Smooth muscle cell (in vitro differentiated cells): Measurements from ENCODE around the gene ARL15. TPM values are rescaled to one million over a fixed set of nuclear protein-coding genes. Genes with fewer than 3 reads are reported as not detected.

Experiments used
- DNase-seq: peaks from one replicate; lab custom pipeline; 2025; ENCODE audit not compliant: unreplicated experiment; lab: John Stamatoyannopoulos, UW
- H2AFZ ChIP-seq: fragments of 200-600 bp; sonication (generic); 2 replicates; pipeline ENCODE4 v1.6.0; 2016; ENCODE audit warnings: antibody characterized with exemption, low read depth, mild to moderate bottlenecking
- H3F3A ChIP-seq: fragments of 200-600 bp; sonication (generic); 2 replicates; pipeline ENCODE4 v1.6.0; 2017; ENCODE audit warnings: antibody characterized with exemption, low read depth
- H3K27ac ChIP-seq: fragments of 200-600 bp; sonication (generic); 2 replicates; pipeline ENCODE4 v1.5.1; 2016; ENCODE audit warnings: low read depth, mild to moderate bottlenecking
- H3K27me3 ChIP-seq: fragments of 200-600 bp; sonication (generic); 2 replicates; pipeline ENCODE4 v1.6.1; 2016; ENCODE audit warnings: low read depth, mild to moderate bottlenecking
- H3K36me3 ChIP-seq: fragments of 200-600 bp; sonication (generic); 2 replicates; pipeline ENCODE4 v1.5.1; 2016; ENCODE audit warnings: low read depth
- H3K4me1 ChIP-seq: fragments of 200-600 bp; sonication (generic); 2 replicates; pipeline ENCODE4 v1.5.1; 2016; ENCODE audit warnings: low read depth
- H3K4me2 ChIP-seq: fragments of 200-600 bp; sonication (generic); 2 replicates; pipeline ENCODE4 v1.6.0; 2016; ENCODE audit warnings: mild to moderate bottlenecking
- H3K4me3 ChIP-seq: fragments of 200-600 bp; sonication (generic); 2 replicates; pipeline ENCODE4 v1.5.1; 2016; ENCODE audit warnings: mild to moderate bottlenecking
- H3K79me2 ChIP-seq: fragments of 200-600 bp; sonication (generic); 2 replicates; pipeline ENCODE4 v1.6.0; 2016; ENCODE audit warnings: low read depth, mild to moderate bottlenecking
- H3K9ac ChIP-seq: fragments of 200-600 bp; sonication (generic); 2 replicates; pipeline ENCODE4 v1.6.0; 2016; ENCODE audit warnings: low read depth
- H3K9me3 ChIP-seq: fragments of 200-600 bp; sonication (generic); replicated peaks from 2 replicates; pipeline ENCODE4 v1.5.1; 2016; ENCODE audit warnings: low read depth
- H4K20me1 ChIP-seq: fragments of 200-600 bp; sonication (generic); 2 replicates; pipeline ENCODE4 v1.6.0; 2016; ENCODE audit warnings: low read depth
- WGBS: methylation state at CpG from one replicate; pipeline ENCODE4 v1.1.7; 2016; ENCODE audit warnings: low lambda C conversion rate; 5-methylcytosine and 5-hydroxymethylcytosine counted together
- polyA plus RNA-seq: library from polyadenylated mRNA; unstranded; fragments of >200 nt; fragmentation: Nextera tagmentation; extraction: Ambion mirVana; gene quantifications from 2 replicates; pipeline ENCODE4 v1.2.1, GENCODE V29; 2016
- total RNA-seq: library from RNA; depleted of rRNA; stranded (reverse); fragments of >200 nt; gene quantifications from 2 replicates; pipeline ENCODE4 v1.2.3, GENCODE V29; 2014
- TF ChIP-seq, protein P1 (sequence below): fragments of 200-600 bp; sonication (generic); IDR thresholded peaks from 2 replicates; pipeline ENCODE4 v1.5.1; 2017; ENCODE audit warnings: borderline replicate concordance, mild to moderate bottlenecking, antibody characterized with exemption; ENCODE audit not compliant: insufficient read depth, poor library complexity, severe bottlenecking

The ARL15 gene
- total and polyA plus RNA-seq, 2 experiments from 2014 or later = 9.8 to 51.1 TPM

DNA sequence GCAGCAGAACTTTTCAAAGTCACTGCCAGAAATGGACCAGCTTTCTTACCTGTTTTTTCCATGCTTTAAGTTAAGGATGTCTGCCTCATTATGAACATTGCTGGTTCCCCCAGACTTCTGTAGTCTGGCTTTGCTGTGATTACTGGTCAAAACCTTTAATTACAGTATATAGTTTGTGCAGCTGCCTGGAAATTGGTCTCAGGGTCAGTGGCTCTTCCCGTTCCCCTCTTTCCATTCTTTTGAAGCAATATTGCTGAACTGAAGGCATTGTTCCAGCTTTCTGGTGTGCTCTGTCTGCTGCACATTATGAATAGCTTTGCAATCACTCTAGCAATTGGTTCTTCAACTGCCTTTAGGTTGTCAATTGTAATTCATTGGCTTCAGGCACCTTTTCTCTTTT is 206.5 kb downstream of the ARL15 start:
- WGBS = 62% methylated on average over 1 of the region's 1 CpG
- Histone ChIP-seq H3K9me3 (no peaks in the 10 kb centered on the region), H3K9ac (no peak overlapping the region), H3K36me3 (peaks cover 4% of the 10 kb centered on the region), H3K4me1 (peaks cover 9% of the 10 kb centered on the region), H2AFZ (no peak overlapping the region), H3K79me2 (no peaks in the 10 kb centered on the region), H3K27ac (no peak overlapping the region), H3K4me3 (no peak overlapping the region), H3F3A (no peaks in the 10 kb centered on the region), H3K4me2 (no peak overlapping the region), H4K20me1 (no peaks in the 10 kb centered on the region), H3K27me3 (no peaks in the 10 kb centered on the region)
- TF ChIP-seq, protein P1, sequence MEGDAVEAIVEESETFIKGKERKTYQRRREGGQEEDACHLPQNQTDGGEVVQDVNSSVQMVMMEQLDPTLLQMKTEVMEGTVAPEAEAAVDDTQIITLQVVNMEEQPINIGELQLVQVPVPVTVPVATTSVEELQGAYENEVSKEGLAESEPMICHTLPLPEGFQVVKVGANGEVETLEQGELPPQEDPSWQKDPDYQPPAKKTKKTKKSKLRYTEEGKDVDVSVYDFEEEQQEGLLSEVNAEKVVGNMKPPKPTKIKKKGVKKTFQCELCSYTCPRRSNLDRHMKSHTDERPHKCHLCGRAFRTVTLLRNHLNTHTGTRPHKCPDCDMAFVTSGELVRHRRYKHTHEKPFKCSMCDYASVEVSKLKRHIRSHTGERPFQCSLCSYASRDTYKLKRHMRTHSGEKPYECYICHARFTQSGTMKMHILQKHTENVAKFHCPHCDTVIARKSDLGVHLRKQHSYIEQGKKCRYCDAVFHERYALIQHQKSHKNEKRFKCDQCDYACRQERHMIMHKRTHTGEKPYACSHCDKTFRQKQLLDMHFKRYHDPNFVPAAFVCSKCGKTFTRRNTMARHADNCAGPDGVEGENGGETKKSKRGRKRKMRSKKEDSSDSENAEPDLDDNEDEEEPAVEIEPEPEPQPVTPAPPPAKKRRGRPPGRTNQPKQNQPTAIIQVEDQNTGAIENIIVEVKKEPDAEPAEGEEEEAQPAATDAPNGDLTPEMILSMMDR = no peak
- no peak for DNase-seq

DNA sequence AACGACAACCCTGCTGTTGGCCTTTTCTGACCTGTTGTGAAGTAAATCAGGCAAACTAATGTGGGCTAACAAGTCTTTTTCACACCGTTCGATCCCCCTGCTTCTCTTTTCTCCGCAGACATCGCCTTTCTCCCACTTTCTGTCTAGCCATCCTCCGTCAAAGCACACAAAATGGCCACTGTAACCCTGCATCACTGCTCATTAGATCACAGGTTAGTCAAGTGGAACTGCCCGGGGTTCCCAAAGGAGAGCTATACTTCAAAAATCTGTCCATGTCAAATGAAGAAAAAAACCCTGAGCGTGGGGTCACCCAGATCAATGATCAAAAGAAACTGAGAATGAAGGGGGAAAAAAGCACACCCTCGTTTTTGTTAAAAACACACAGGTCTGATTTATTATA is 212.1 kb downstream of the ARL15 start:
- Histone ChIP-seq H2AFZ (no peak overlapping the region), H3K9me3 (no peaks in the 10 kb centered on the region)
- WGBS = 90% methylated on average over 9 of the region's 9 CpGs

DNA sequence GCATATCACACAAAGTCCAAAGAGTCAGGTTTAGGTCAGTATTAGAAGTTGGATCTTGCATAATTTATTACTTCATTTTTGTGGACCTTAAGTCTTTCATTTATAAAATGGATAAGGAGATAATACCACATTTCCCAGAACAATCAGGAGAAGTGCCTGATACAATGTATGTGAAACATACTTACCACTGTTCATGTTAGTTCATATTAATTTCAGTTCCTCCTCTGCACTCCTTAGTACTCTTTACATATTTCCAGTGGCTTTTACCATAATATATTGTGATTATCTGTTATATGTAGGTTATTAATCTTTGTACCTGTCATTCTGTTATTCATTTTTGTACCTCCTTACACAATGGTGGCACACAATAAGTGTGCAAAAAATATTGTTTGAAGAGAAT is 214.4 kb downstream of the ARL15 start:
- no peaks in the 10 kb centered on the region for H3K9me3 ChIP-seq
- no peak overlapping the region for H2AFZ ChIP-seq
- H3K36me3 ChIP-seq = peaks cover 4% of the 10 kb centered on the region
- no peak for DNase-seq
- no peaks in the 10 kb centered on the region for H4K20me1 ChIP-seq
- H3K27ac ChIP-seq = no peak overlapping the region
- H3K9ac ChIP-seq = no peak overlapping the region
- H3K4me1 ChIP-seq = peaks cover 21% of the 10 kb centered on the region
- H3K4me2 ChIP-seq = no peak overlapping the region
- no peaks in the 10 kb centered on the region for H3F3A ChIP-seq
- no peak overlapping the region for H3K4me3 ChIP-seq
- H3K27me3 ChIP-seq = no peaks in the 10 kb centered on the region
- TF ChIP-seq, protein P1 = no peak
- H3K79me2 ChIP-seq = no peaks in the 10 kb centered on the region

More for the DNA sequence above, 212.1 kb downstream of the ARL15 start:
- TF ChIP-seq, protein P1 = no peak
- H3K27me3 ChIP-seq = no peaks in the 10 kb centered on the region
- no peak for DNase-seq
- no peak overlapping the region for H3K27ac ChIP-seq
- H3K4me1 ChIP-seq = peaks cover 18% of the 10 kb centered on the region
- no peaks in the 10 kb centered on the region for H3F3A ChIP-seq
- H3K4me2 ChIP-seq = no peak overlapping the region
- H3K79me2 ChIP-seq = no peaks in the 10 kb centered on the region
- H3K4me3 ChIP-seq = no peak overlapping the region
- no peaks in the 10 kb centered on the region for H4K20me1 ChIP-seq
- H3K36me3 ChIP-seq = peaks cover 4% of the 10 kb centered on the region
- H3K9ac ChIP-seq = no peak overlapping the region

DNA sequence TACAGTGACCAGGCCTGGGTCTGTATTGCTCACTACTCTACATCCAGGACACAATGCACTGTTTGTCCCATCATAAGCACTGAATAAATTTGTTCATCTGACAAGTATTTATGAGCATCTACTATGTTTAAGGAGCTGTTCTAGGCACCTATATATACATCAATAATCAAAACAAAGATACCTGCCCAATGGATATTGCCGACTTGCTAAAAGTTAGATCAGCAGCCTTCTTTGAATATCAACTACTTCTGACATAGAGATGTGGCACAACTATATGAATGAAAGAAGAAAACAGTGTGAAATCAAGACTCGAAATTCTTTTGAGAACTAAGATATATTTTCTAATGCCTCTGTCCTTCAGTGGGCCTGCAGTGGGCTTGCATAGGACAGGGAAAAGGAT is 215.7 kb downstream of the ARL15 start:
- H2AFZ ChIP-seq = no peak overlapping the region
- peaks cover 1% of the 10 kb centered on the region for H3K36me3 ChIP-seq
- no peak overlapping the region for H3K9ac ChIP-seq
- no peaks in the 10 kb centered on the region for H3F3A ChIP-seq
- H3K4me2 ChIP-seq = no peak overlapping the region
- H3K4me3 ChIP-seq = no peak overlapping the region
- TF ChIP-seq, protein P1 = no peak
- WGBS = 95% methylated on average over 2 of the region's 2 CpGs
- H3K4me1 ChIP-seq = peaks cover 23% of the 10 kb centered on the region
- H3K79me2 ChIP-seq = no peaks in the 10 kb centered on the region
- H3K27me3 ChIP-seq = no peaks in the 10 kb centered on the region
- DNase-seq = no peak
- no peaks in the 10 kb centered on the region for H4K20me1 ChIP-seq
- no peak overlapping the region for H3K27ac ChIP-seq
- no peaks in the 10 kb centered on the region for H3K9me3 ChIP-seq
